Measurements from ENCODE around the gene LRMDA. TPM values are rescaled to one million over a fixed set of nuclear protein-coding genes. Genes with fewer than 3 reads are reported as not detected.

LRMDA gene
- total and polyA plus RNA-seq, 2 of the 4 experiments (the other 2 are of a cell fraction) = 0.07 TPM; not detected in 1

GRCh38 chr10:75622503-75622902 is 191.1 kb downstream of the LRMDA start:
- Histone ChIP-seq H2AK9ac (replicated peaks; ENCODE audit: low read depth, low read length, poor library complexity) (no peak overlapping the region), H3K18ac (ENCODE audit: low read depth, low read length) (no peak overlapping the region), H3K9me3 (ENCODE audit: control insufficient read depth, insufficient read depth, low read length) (no peaks in the 10 kb centered on the region), H3K9me1 (ENCODE audit: insufficient read depth, low read length) (no peaks in the 10 kb centered on the region), H3K4me2 (ENCODE audit: low read depth, low read length) (no peak overlapping the region), H3K79me1 (ENCODE audit: low read depth in 1 of 2, low read length in 2 of 2) (no peaks in the 10 kb centered on the region), H4K8ac (ENCODE audit: low read depth in 2 of 2, low read length in 2 of 2) (no peak overlapping the region), H3K4me3 (ENCODE audit: insufficient read depth, low read depth, low read length) (no peak overlapping the region), H2BK120ac (ENCODE audit: low read depth, low read length) (no peak overlapping the region), H3K27ac (ENCODE audit: insufficient read depth, low read length) (no peak overlapping the region), H4K5ac (ENCODE audit: low read depth, low read length) (no peak overlapping the region), H3K4me1 (ENCODE audit: control insufficient read depth, insufficient read depth, low read length) (no peaks in the 10 kb centered on the region), H3K56ac (ENCODE audit: extremely low read depth, insufficient read depth, low read length) (no peak overlapping the region), H3K36me3 (ENCODE audit: control insufficient read depth, insufficient read depth, low read length) (no peaks in the 10 kb centered on the region), H2AFZ (replicated peaks; ENCODE audit: low read length, poor library complexity) (no peak overlapping the region), H2AK5ac (ENCODE audit: low read depth, low read length) (no peak overlapping the region), H3K14ac (replicated peaks; ENCODE audit: low read depth, low read length) (no peak overlapping the region), H2BK15ac (ENCODE audit: low read depth, low read length) (no peak overlapping the region), H2BK5ac (ENCODE audit: low read depth, low read length, poor library complexity, severe bottlenecking) (no peak overlapping the region), H4K20me1 (ENCODE audit: insufficient read depth, low read length) (no peaks in the 10 kb centered on the region), H3K4ac (ENCODE audit: low read depth, low read length) (no peak overlapping the region), H3K9ac (ENCODE audit: low read depth, low read length) (no peak overlapping the region), H3K27me3 (ENCODE audit: control insufficient read depth, insufficient read depth, low read length) (peaks cover 4% of the 10 kb centered on the region; the same call in 1 of the 2 replicates), H2BK20ac (ENCODE audit: low read depth, low read length) (no peak overlapping the region), H3K23ac (ENCODE audit: low read depth, low read length) (no peak overlapping the region), H4K91ac (ENCODE audit: insufficient read depth, low read depth, low read length) (no peak overlapping the region)
- no TSS peak for BruUV-seq (replicated peaks)
- ChIA-PET POLR2A (ENCODE audit: unreplicated experiment) (no interaction called here), CTCF (no interaction called here)
- dilution Hi-C loops (cut with HindIII; ENCODE audit: low sequenced_read_pairs, unreplicated experiment) (no loop called here), in situ Hi-C loops (cut with MboI; ENCODE audit: low sequenced_read_pairs) (no loop called here), intact Hi-C loops (cut with micrococcal nuclease) (no loop called here)
- no peak for ATAC-seq (ENCODE audit: low read depth)
- no CpG with 5 or more reads among the region's 1 CpG for WGBS, 2 experiments (ENCODE audit: extremely low coverage in 2 of 2, insufficient read length in 1 of 2)
- DNase-seq = no peak
- TF ChIP-seq RFX5 (IDR thresholded peaks at IDR 0.05; ENCODE audit: low read depth, low read length) = no peak
- no peak for TF ChIP-seq SMC3 (IDR thresholded peaks at IDR 0.05; ENCODE audit: low read depth, low read length)
- TF ChIP-seq CEBPB (IDR thresholded peaks at IDR 0.05; ENCODE audit: low read depth, low read length) = no peak
- TF ChIP-seq RAD21 (IDR thresholded peaks at IDR 0.05; ENCODE audit: low read length) = no peak
- no peak for TF ChIP-seq POLR2A (IDR thresholded peaks at IDR 0.05; ENCODE audit: low read depth, low read length)
- TF ChIP-seq NFE2L2 (IDR thresholded peaks at IDR 0.05; ENCODE audit: low read depth, low read length) = no peak
- TF ChIP-seq, protein P1, sequence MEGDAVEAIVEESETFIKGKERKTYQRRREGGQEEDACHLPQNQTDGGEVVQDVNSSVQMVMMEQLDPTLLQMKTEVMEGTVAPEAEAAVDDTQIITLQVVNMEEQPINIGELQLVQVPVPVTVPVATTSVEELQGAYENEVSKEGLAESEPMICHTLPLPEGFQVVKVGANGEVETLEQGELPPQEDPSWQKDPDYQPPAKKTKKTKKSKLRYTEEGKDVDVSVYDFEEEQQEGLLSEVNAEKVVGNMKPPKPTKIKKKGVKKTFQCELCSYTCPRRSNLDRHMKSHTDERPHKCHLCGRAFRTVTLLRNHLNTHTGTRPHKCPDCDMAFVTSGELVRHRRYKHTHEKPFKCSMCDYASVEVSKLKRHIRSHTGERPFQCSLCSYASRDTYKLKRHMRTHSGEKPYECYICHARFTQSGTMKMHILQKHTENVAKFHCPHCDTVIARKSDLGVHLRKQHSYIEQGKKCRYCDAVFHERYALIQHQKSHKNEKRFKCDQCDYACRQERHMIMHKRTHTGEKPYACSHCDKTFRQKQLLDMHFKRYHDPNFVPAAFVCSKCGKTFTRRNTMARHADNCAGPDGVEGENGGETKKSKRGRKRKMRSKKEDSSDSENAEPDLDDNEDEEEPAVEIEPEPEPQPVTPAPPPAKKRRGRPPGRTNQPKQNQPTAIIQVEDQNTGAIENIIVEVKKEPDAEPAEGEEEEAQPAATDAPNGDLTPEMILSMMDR (conservative IDR thresholded peaks at IDR 0.05; ENCODE audit: low read depth, low read length) = no peak
- no peak for TF ChIP-seq BHLHE40 (IDR thresholded peaks at IDR 0.05; ENCODE audit: low read depth, low read length)
- TF ChIP-seq, protein P2, sequence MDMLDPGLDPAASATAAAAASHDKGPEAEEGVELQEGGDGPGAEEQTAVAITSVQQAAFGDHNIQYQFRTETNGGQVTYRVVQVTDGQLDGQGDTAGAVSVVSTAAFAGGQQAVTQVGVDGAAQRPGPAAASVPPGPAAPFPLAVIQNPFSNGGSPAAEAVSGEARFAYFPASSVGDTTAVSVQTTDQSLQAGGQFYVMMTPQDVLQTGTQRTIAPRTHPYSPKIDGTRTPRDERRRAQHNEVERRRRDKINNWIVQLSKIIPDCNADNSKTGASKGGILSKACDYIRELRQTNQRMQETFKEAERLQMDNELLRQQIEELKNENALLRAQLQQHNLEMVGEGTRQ (IDR thresholded peaks at IDR 0.05; ENCODE audit: low read depth, low read length) = no peak
- TF ChIP-seq MXI1 (IDR thresholded peaks at IDR 0.05; ENCODE audit: borderline replicate concordance, low read depth, low read length) = no peak
- TF ChIP-seq ELK1 (IDR thresholded peaks at IDR 0.05; ENCODE audit: borderline replicate concordance, low read depth, low read length) = no peak
- TF ChIP-seq FOS (IDR thresholded peaks at IDR 0.05; ENCODE audit: low read depth, low read length) = no peak
- TF ChIP-seq RCOR1 (IDR thresholded peaks at IDR 0.05; ENCODE audit: insufficient replicate concordance, low read length) = no peak
- TF ChIP-seq MAZ (IDR thresholded peaks at IDR 0.05; ENCODE audit: borderline replicate concordance, low read depth, low read length) = no peak
- no peak for TF ChIP-seq CHD1 (IDR thresholded peaks at IDR 0.05; ENCODE audit: low read depth, low read length)
- TF ChIP-seq MAFK (IDR thresholded peaks at IDR 0.05; ENCODE audit: low read depth, low read length) = no peak

All from IMR-90 (cell line).